Muscle of arm (tissue), 14 donors: ENCODE results near the gene KCNK17. TPM values are rescaled to one million over a fixed set of nuclear protein-coding genes. Genes with fewer than 3 reads are reported as not detected.

Experiments used
- DNase-seq: peaks from one replicate; pipeline ENCODE4 v3.0.0-alpha.2; 2013
- long read RNA-seq, 11 donors: transcript quantifications; one replicate each; lab custom pipeline, GENCODE V29; 2026
- polyA plus RNA-seq, 12 donors: library from polyadenylated mRNA; unstranded; fragments of 120-200 nt; gene quantifications; one replicate each; pipeline ENCODE4 v1.2.1, GENCODE V29; 2013; ENCODE audit not compliant: insufficient read length in 12 of 12

KCNK17 gene
- polyA plus RNA-seq: 1 to 10 TPM in 4 of 12 donors, under 1 TPM in 3, not detected in 5; 0.10 to 3.1 (median 2.3) TPM
- long read RNA-seq, donor 1: 0 reads
- long read RNA-seq, donor 2, partial matches to known transcripts: 0 of 1 reads
- long read RNA-seq, donor 2, other reads (novel, unspliced or antisense): 0 of 1 reads
- long read RNA-seq, donor 3: 0 reads
- long read RNA-seq, donor 4: 0 reads
- long read RNA-seq, donor 5: 0 reads
- long read RNA-seq, donor 6: 0 reads
- long read RNA-seq, donor 7: 0 reads
- long read RNA-seq, donor 8: 0 reads
- long read RNA-seq, donor 9: 0 reads
- long read RNA-seq, donor 10: 0 reads
- long read RNA-seq, donor 11: 0 reads

GRCh38 chr6:39314273-39314795 is at the start of gene KCNK17:
Gene KCNK17 (minus strand): TSS chr6:39314419. CDS start chr6:39314320, 99 bp downstream.
- no peak for DNase-seq

GRCh38 chr6:39363280-39363679 is 49.1 kb upstream of the KCNK17 start:
- DNase-seq: no peak

DNA sequence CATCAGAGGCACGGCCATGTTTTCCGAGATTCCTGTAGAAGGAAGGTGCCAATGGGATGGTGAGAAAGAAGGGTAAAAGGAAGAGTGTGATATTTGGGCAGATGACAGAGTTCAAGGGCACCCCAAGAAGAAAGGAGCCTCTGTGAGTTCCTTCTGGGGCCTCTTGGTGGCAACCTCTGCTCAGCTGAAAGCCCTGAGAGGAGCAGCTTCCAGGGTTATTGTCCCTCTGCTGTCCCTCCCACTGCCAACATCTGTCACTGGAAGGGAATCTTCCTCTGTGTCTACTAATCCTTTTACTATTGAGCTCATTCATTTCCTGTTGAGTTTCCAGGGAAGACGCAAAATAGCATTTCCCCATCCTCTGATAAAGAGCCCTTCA is 48.3 kb upstream of the KCNK17 start:
- DNase-seq: no peak

DNA sequence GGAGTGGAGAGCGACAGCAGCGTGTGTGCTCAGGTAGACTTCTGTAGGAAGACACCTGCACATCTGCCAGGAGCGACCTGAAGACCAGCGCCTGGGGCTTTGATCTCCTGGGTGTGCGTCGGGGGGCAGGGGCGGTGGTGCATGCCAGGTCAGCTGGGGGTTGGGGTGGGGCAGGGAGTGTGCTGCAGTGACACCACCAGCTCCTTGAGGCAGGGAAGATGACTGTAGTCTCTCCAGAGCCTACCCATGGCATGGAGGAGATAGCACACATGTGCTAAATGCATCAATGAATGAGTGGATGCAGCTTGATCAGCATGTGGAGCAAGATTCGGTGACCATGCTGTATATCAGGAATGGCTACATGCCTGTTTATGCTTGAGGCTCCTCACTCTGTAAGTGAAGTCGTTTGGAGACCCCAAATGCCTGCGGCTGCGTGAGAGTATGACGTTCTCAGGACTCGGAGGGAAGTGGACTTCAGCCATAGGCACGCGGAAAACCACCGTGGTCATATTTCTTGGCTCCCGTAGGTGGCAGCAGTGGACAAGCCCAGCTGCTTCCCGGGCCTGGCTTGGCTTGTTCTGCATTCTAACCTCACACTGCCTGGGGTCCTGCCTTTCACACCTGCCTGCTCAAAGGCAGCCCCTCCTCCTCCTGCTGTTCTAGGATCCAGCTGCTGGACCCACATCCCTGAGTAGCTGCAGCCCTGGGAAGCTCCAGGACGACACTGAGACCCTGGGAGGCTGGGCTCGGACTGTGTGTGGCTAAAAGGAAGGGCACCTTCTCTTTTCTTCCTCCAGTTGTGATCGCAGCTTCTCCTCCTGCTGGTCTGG is 47.7 kb upstream of the KCNK17 start:
- DNase-seq: peak; percentile 75

DNA sequence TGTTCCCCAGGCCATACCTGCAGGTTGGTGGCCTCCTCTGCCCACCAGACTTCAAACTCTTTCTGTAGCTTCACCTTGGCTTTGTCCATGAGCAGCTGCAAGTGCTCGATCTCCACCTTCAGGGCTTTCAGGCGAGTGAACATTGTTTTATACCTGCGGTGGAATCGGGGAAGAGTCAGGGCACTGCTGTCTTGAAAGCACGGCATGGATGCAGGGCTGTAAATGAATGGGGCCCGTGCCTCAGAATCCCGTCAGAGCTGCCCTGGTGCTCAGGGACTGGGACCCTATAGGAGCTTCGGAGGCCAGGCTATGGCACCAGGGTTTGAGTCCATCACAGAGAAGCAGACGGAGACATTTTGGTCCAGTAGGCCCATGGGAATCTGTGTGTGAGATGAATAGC is 46.2 kb upstream of the KCNK17 start:
- DNase-seq: no peak

- peak; percentile 65 for DNase-seq
These were observed 43.9 kb upstream of the KCNK17 start for GRCh38 chr6:39357998-39358686.

- DNase-seq: no peak
These were observed 39.6 kb upstream of the KCNK17 start for GRCh38 chr6:39353698-39354315.

- no peak for DNase-seq
These were observed 36.7 kb upstream of the KCNK17 start for GRCh38 chr6:39350723-39351505.

GRCh38 chr6:39348740-39349139 is 34.5 kb upstream of the KCNK17 start:
- no peak for DNase-seq

DNA sequence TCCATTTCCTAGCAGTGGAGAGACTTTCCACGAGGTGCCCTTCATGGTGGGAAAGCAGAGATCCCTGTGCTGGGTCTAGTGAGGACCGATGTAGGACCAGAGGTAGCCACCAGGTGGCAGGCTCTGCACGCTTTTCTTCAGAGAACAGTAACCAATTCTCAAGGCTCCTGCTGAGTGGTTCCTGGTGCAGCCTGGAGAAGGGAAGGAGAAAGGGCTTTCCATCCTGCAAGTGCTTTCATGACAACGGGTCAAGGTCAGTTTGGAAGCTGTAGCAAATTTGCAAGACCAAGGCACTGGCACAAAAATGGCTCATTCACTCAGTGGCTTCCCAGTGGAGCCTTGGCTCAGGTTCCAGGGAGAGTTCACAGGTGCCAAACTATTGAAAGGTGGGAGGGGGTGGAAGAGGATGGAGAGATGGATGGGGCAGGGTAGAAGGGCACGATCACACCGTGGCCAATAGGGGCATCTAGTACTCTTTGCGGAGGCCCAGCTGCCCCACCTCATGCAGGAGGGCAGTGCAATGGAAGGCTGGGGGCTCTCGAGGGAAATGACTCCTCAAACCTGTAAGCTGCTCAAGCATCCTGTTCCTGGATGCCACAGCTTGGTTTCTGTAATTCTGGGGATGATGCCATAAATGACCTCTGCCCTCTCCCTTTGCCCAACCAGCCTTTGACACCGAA is 33.8 kb upstream of the KCNK17 start:
- peak; percentile 69 for DNase-seq

DNA sequence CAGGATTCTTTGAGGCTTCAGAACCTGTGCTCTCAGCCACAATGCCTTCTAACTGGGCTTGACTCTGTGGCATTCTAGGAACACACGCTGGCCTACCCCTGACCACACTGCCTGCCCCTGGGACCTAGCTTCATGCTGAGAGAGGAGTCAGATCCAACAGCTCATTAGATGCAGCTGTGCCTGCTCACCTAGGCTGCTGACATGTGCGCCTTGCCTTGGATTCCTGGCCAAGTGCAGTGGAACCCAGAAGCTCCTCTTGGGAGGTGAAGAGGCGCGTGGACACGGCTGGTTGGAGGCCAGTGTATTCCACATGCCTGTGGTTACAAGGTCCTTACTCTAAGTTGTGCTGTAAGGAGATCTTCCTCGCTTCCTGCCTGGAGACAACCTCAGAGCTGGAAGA is 33.0 kb upstream of the KCNK17 start:
- DNase-seq: no peak

DNA sequence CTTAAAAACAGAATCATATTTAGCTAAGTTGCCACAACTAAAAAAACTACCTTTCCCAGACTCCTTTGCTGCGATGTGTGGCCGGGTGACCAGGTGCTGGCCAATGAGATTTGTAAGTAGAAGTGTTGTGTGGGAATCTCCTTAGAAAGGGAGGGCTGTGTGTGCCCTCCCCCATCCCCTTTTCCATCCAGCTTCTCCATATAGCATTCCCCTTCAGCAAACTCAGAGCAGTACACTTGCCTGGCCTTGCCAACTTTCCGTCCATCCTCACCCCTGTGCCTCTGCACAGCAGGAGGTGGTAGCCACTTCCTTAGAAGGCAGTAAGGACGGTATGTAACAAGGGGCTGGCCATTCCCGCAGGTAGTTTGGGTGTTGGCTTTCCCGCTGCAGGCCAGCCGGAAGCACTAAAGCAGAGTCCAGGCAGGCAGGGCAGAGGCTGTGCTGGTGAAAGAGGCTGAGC is 30.6 kb upstream of the KCNK17 start:
- DNase-seq: no peak

DNA sequence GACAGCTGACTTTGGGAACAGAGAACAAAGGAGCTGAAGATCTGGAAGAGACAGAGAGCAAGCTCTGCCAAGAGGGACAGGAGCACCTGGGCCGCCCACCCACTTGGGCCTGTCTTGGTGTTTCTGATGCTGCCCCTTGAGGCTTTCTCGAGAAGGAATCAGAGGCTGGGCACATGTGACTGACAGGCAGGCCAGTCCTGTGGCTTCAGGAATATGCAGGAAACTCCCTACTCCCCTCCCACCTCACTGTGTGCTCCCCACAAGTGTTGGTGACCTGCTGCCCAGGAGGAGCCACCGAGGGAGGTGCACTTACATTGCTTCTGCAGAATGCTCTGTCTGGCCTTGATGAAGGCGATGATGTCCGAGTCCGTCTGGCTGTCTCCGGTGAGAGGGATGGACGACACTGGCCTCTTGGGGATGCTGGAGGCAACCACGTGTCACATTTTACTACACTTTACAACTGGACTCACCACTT is 29.2 kb upstream of the KCNK17 start:
- DNase-seq: no peak

GRCh38 chr6:39342692-39343395 is 28.6 kb upstream of the KCNK17 start:
- DNase-seq: no peak

DNA sequence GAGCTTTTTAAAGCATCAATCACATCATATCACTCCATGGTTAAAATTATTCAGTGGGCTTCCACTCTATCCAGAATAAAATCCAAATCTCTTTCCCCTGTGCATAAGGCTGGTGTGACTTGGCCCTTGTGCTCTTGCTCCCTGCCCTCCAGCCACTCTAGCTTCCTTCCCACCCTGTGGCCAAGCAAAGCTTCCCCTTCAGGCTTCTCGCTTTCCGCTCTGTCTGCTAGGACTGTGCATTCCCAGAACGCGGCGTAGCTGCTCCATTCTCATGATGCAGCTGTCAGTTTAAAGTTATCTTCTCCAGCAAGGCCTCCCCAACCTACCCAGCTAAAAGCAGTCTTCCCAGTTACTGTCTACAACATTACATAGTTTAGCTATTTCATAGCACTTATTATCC is 27.7 kb upstream of the KCNK17 start:
- DNase-seq: no peak

DNA sequence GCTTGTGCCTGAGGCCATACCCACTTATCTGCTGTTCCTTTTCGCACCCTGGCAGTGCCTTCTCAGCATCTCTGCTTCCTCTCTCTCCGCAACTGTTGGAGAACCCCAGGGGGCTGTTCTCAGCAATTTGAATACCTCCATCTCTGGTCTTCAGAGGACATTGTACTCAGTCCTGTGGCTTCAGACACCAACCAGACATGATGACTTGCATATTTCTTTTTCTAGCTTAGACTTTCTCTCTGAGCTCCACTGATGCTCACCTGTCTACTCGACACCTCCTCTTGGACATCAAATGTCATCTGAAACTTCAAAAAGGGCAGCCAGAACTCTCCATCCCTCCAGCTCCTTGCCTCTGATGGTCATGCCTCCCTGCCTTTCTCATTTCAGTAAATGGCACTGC is 27.1 kb upstream of the KCNK17 start:
- DNase-seq: no peak

GRCh38 chr6:39339868-39340550 is 25.8 kb upstream of the KCNK17 start:
- DNase-seq: no peak

GRCh38 chr6:39339096-39339867 is 25.1 kb upstream of the KCNK17 start:
- DNase-seq: no peak
